ENCODE measurements around the gene METTL24.

METTL24 gene

DNA sequence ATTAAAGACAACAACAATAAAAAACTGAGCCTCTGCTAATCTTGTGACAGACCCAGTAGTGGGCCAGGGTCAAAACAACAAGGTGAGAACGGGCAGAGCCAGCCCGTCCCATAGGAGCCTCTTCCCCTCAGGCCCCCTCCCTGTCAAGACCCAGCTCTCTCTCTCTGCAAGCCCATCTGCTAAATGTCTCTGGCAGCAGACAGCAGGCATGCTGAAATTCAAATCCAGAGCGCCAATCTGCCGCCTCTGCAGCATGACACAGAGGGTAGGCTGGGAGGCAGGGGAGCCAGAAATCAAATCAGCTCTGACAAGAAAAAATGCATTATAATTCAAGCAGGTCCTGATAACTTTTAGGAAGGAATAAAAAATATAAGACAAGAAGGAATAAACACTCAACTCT is 26.3 kb downstream of the METTL24 start:
- TF ChIP-seq, protein P1, sequence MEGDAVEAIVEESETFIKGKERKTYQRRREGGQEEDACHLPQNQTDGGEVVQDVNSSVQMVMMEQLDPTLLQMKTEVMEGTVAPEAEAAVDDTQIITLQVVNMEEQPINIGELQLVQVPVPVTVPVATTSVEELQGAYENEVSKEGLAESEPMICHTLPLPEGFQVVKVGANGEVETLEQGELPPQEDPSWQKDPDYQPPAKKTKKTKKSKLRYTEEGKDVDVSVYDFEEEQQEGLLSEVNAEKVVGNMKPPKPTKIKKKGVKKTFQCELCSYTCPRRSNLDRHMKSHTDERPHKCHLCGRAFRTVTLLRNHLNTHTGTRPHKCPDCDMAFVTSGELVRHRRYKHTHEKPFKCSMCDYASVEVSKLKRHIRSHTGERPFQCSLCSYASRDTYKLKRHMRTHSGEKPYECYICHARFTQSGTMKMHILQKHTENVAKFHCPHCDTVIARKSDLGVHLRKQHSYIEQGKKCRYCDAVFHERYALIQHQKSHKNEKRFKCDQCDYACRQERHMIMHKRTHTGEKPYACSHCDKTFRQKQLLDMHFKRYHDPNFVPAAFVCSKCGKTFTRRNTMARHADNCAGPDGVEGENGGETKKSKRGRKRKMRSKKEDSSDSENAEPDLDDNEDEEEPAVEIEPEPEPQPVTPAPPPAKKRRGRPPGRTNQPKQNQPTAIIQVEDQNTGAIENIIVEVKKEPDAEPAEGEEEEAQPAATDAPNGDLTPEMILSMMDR (conservative IDR thresholded peaks at IDR 0.05; ENCODE audit: control insufficient read depth, insufficient read depth, low read depth, low read length): no peak
- H3K4me3 ChIP-seq (ENCODE audit: control insufficient read depth, low read depth, low read length): no peak overlapping the region
- no peak for DNase-seq (ENCODE audit: low read depth)

DNA sequence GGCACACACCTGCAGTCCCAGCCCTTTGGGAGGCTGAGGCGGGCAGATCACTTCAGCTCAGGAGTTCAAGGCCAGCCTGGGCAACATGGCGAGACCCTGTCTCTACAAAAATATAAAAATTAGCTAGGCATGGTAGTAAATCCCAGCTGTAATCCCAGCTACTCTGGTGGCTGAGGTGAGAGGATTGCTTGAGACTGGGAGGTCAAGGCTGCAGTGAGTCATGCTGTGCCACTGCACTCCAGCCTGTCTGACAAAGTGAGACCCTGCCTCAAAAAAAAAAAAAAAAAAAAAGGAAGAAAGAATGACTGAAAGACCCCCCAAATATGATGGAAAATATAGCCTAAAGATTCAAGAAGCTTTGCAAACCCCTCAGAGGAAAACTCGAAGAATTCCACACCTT is 26.8 kb downstream of the METTL24 start:
- no peak for DNase-seq (ENCODE audit: low read depth)
- TF ChIP-seq, protein P1 (conservative IDR thresholded peaks at IDR 0.05; ENCODE audit: control insufficient read depth, insufficient read depth, low read depth, low read length): no peak
- H3K4me3 ChIP-seq (ENCODE audit: control insufficient read depth, low read depth, low read length): no peak overlapping the region

DNA sequence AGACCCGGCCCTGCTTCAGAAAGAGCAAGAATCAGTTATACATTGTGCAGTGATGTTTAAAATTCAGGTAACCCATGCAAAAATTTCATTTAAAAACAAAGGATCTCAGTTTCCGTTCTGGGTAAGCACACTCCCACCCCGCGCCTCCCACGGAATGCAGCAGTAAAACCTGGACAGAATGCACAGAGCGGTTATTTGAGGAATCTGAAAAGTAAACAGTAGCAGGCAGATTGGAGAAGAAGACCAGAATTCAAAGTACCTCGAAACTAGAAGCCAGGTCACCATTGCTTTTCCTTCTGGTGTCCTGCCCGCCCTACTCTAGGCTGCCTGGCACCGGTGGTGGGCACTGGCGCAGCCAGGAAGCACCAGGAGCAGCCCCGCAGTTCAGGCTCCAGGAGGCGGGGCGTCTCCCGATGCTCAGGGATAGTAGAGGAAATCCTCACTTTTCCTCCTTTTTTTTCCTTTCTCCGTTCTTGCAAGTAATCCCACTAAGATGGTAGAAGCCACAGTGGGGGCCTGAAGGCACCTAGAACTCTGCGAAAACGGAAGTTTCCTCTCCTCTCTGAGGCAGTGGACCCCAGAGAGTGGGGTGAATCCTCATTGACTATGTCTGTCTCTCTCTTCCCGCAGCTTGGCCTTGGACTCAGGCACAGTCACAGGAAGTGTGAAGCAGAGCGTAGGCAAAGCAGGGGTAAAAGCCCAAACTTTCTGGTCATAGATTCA is 28.3 kb downstream of the METTL24 start:
- DNase-seq (ENCODE audit: low read depth): peak; percentile 2
- peak overlapping the region; percentile 36 for H3K4me3 ChIP-seq (ENCODE audit: control insufficient read depth, low read depth, low read length)
- TF ChIP-seq, protein P1 (conservative IDR thresholded peaks at IDR 0.05; ENCODE audit: control insufficient read depth, insufficient read depth, low read depth, low read length): no peak

DNA sequence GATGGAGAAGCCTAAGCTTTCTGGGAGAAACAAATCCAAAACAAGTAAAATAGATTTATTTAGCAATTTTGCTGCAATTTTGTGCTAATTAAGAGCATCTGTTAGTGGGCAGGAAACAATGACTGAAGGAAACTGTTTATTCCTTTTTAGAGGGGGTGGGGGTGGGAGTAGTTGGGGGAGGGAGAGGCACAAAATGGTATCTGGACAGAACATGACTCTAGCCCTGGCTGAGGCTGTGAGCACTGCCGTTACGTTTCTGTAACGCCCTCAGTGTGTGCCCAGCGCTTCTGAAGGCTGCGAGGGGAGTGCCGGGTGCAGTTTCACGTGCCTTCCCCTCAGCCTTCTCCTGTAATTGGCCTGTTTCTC is 28.8 kb downstream of the METTL24 start:
- peak; percentile 17 for DNase-seq (ENCODE audit: low read depth)
- H3K4me3 ChIP-seq (ENCODE audit: control insufficient read depth, low read depth, low read length): peak overlapping the region; percentile 36

DNA sequence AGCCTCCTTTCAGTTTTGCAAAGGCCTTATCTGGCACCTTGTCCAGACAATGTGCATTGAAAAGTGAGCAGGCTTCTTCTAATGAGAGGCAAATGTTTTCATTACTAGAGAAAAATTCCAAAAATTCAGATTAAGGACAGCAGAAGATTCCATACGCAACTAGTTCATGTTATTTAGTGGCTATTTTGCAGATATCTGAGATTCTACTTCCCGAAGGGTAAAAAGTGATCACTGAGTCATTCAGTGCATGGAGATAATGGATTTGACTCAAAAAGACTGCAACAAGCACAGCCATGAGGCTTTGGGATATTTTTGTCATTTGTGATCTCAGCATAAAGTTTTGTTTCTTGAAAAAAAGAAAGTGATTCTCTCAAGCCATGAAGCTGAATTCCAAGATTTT is 29.9 kb downstream of the METTL24 start:
- H3K4me3 ChIP-seq (ENCODE audit: control insufficient read depth, low read depth, low read length): no peak overlapping the region
- peak; percentile 11 for DNase-seq (ENCODE audit: low read depth)
- TF ChIP-seq, protein P1 (conservative IDR thresholded peaks at IDR 0.05; ENCODE audit: control insufficient read depth, insufficient read depth, low read depth, low read length): no peak

More for the DNA sequence above, 28.8 kb downstream of the METTL24 start:
- TF ChIP-seq, protein P1 (conservative IDR thresholded peaks at IDR 0.05; ENCODE audit: control insufficient read depth, insufficient read depth, low read depth, low read length): no peak

DNA sequence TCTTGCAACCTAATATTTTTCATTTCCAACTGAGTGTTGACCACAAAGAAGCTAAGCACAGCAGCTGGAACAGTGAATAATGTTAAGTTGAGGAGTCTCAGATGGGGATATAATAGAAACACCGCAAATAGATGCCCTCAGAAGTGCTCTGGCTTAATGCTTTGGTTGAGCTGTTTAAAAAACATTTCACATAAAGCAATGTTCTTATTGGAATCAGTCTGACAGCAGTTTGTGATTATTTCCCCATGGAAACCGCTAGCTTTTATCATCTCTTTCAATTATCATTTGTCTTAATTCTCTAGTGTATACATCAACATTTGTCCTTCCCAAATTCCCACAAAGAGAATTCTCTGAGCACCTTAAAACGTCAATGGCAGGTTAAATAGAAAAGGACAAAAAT is 30.8 kb downstream of the METTL24 start:
- DNase-seq (ENCODE audit: low read depth): no peak
- TF ChIP-seq, protein P1 (conservative IDR thresholded peaks at IDR 0.05; ENCODE audit: control insufficient read depth, insufficient read depth, low read depth, low read length): no peak
- no peak overlapping the region for H3K4me3 ChIP-seq (ENCODE audit: control insufficient read depth, low read depth, low read length)
